HepG2 (cell line): ENCODE data around the gene SLC39A1. TPM values are rescaled to one million over a fixed set of nuclear protein-coding genes. Genes with fewer than 3 reads are reported as not detected.

Experiments
- ATAC-seq: fragments of 200-7000 bp; cut with Tn5 transposase; 3 replicates; pipeline ENCODE4 v1.9.1; 2020; ENCODE audit warnings: mild to moderate bottlenecking, moderate library complexity
- BruUV-seq: library from RNA; stranded (reverse); fragments of 400-500 nt; replicated peaks from 2 replicates; lab custom pipeline; 2021; lab: Mats Ljungman, UMichigan
- CTCF ChIA-PET: fragments of 300-600 bp; formaldehyde crosslinking; extraction: SDS; loops from one replicate; lab custom pipeline; 2021; ENCODE audit warnings: low total read pairs, inconsistent platforms, low intra/inter-chr PET ratio; lab: Yijun Ruan, JAX
- POLR2A ChIA-PET: fragments of 350-600 bp; sonication (Branson Sonifier 250); formaldehyde crosslinking; loops from one replicate; lab custom pipeline; 2020; ENCODE audit warnings: antibody characterized with exemption, inconsistent platforms; lab: Yijun Ruan, JAX
- DNase-seq: peaks from one replicate; pipeline ENCODE4 v3.0.0-alpha.2; 2015; ENCODE audit warnings: low spot score
- FAIRE-seq: peaks from 3 replicates; lab custom pipeline; 2011; peaks lifted over from hg19 to GRCh38; lab: Jason Lieb, UNC
- H2AFZ ChIP-seq: one replicate; pipeline ENCODE4 v1.6.1; 2011; ENCODE audit warnings: low read length, inconsistent platforms
- H3K27ac ChIP-seq: fragments of 300-600 bp; 3 replicates; pipeline ENCODE4 v1.8.0; 2011; ENCODE audit warnings: mixed run types, mild to moderate bottlenecking, mixed read lengths, low read length, inconsistent platforms; ENCODE audit not compliant: insufficient read depth; ENCODE audit errors: extremely low read length
- H3K27me3 ChIP-seq, 2 experiments: fragments of 200-600 bp in 1 of 2; 2 replicates in 1 of 2; 3 replicates in 1 of 2; pipeline versions ENCODE4 v1.6.0 to v1.8.0; 2011; ENCODE audit warnings: low read length in 2 of 2, mild to moderate bottlenecking in 2 of 2, moderate library complexity in 2 of 2, inconsistent platforms in 1 of 2; ENCODE audit not compliant: insufficient read depth in 2 of 2, control insufficient read depth in 1 of 2
- H3K36me3 ChIP-seq, 2 experiments: fragments of 200-600 bp in 1 of 2; replicated peaks in 1 of 2; 2 replicates in 1 of 2; 3 replicates in 1 of 2; pipeline versions ENCODE4 v1.5.1 to v1.8.0; 2011; ENCODE audit warnings: low read length in 2 of 2, inconsistent platforms in 1 of 2; ENCODE audit not compliant: insufficient read depth in 2 of 2, control insufficient read depth in 1 of 2
- H3K4me1 ChIP-seq: 2 replicates; pipeline ENCODE4 v1.5.1; 2012; ENCODE audit warnings: low read length, inconsistent platforms; ENCODE audit not compliant: insufficient read depth
- H3K4me2 ChIP-seq: 2 replicates; pipeline ENCODE4 v1.6.0; 2011; ENCODE audit warnings: low read depth, low read length, inconsistent platforms
- H3K4me3 ChIP-seq, 3 experiments: fragments of 200-600 bp in 1 of 3; sonication (generic), shearing (Covaris generic) in 1 of 3; replicated peaks in 1 of 3; 2 replicates each; pipeline ENCODE4 v1.5.1; 2011 to 2016; ENCODE audit warnings: low read length in 3 of 3, inconsistent platforms in 2 of 3, low read depth in 2 of 3, mild to moderate bottlenecking in 2 of 3, control low read depth in 1 of 3, mixed read lengths in 1 of 3; ENCODE audit not compliant: insufficient read depth in 1 of 3
- H3K79me2 ChIP-seq: one replicate; pipeline ENCODE4 v1.6.1; 2011; ENCODE audit warnings: low read length, inconsistent platforms; ENCODE audit not compliant: insufficient read depth
- H3K9ac ChIP-seq: 2 replicates; pipeline ENCODE4 v1.6.0; 2011; ENCODE audit warnings: mild to moderate bottlenecking, low read depth, low read length, inconsistent platforms; ENCODE audit not compliant: insufficient read depth
- H3K9me3 ChIP-seq: 2 replicates; pipeline ENCODE4 v1.5.1; 2012; ENCODE audit warnings: mild to moderate bottlenecking, low read length
- H4K20me1 ChIP-seq: 2 replicates; pipeline ENCODE4 v1.6.0; 2011; ENCODE audit warnings: inconsistent platforms, mild to moderate bottlenecking, low read length, moderate library complexity; ENCODE audit not compliant: insufficient read depth
- FOXA1 ChIP-seq, 2 experiments: fragments of 450-650 bp in 1 of 2; sonication (generic) in 1 of 2; formaldehyde crosslinking in 1 of 2; IDR thresholded peaks; 2 replicates each; pipeline versions ENCODE4 v1.4.0 to v1.6.1; 2016 to 2020; ENCODE audit warnings: missing genetic modification reagents in 1 of 2
- HNRNPK ChIP-seq: fragments of 200-400 bp; formaldehyde crosslinking; IDR thresholded peaks from 2 replicates; pipeline ENCODE4 v1.6.1; 2018; ENCODE audit warnings: low read length, low read depth, moderate library complexity, mild to moderate bottlenecking; ENCODE audit not compliant: poor library complexity, severe bottlenecking
- MYC ChIP-seq: sonication (generic); formaldehyde crosslinking; IDR thresholded peaks from 2 replicates; pipeline ENCODE4 v1.9.0; 2021; ENCODE audit warnings: missing genetic modification reagents, borderline replicate concordance
- PRPF4 ChIP-seq: fragments of 200-400 bp; formaldehyde crosslinking; IDR thresholded peaks from 2 replicates; pipeline ENCODE4 v1.6.1; 2016; ENCODE audit warnings: low read length, low read depth; ENCODE audit not compliant: poor library complexity, severe bottlenecking
- RBFOX2 ChIP-seq: fragments of 200-400 bp; formaldehyde crosslinking; IDR thresholded peaks from 2 replicates; pipeline ENCODE4 v1.6.1; 2017; ENCODE audit warnings: low read depth, mild to moderate bottlenecking, low read length
- RFXANK ChIP-seq: IDR thresholded peaks from 2 replicates; pipeline ENCODE4 v1.6.1; 2016
- SIN3A ChIP-seq: IDR thresholded peaks from 2 replicates; pipeline ENCODE4 v1.6.1; 2011; ENCODE audit warnings: low read depth, mild to moderate bottlenecking, control low read depth, low read length, borderline replicate concordance
- ZBTB25 ChIP-seq: IDR thresholded peaks from 2 replicates; pipeline ENCODE4 v1.6.1; 2018; ENCODE audit warnings: missing genetic modification reagents
- ZFX ChIP-seq: sonication (generic); formaldehyde crosslinking; IDR thresholded peaks from 2 replicates; pipeline ENCODE4 v1.4.0; 2020; ENCODE audit warnings: mild to moderate bottlenecking, low read depth, missing genetic modification reagents, moderate library complexity
- ZFY ChIP-seq: sonication (generic); formaldehyde crosslinking; IDR thresholded peaks from 2 replicates; pipeline ENCODE4 v1.4.0; 2020; ENCODE audit warnings: missing genetic modification reagents
- WGBS: methylation state at CpG from one replicate; pipeline ENCODE4 v1.1.6; 2017; ENCODE audit warnings: low lambda C conversion rate; 5-methylcytosine and 5-hydroxymethylcytosine counted together
- in situ Hi-C: cut with HindIII; loops from 2 replicates; pipeline ENCODE4 v1.10.0; 2017; ENCODE audit warnings: low pct_unique_long_range_greater_than_20kb; ENCODE audit not compliant: extremely low pct_ligation_motif_present
- intact Hi-C: fragments of 100-400 bp; cut with micrococcal nuclease; formaldehyde crosslinking; loops from one replicate; pipeline ENCODE4 v1.10.0; 2022; ENCODE audit not compliant: unreplicated experiment
- polyA plus RNA-seq, 8 experiments: library from polyadenylated mRNA; depleted of rRNA in 3 of 8; stranded (reverse) in 7 of 8; unstranded in 1 of 8; fragments of >200 nt; fragmentation: Illumina TruSeq in 4 of 8; extraction: Trizol in 4 of 8; gene quantifications; 2 replicates each; pipeline versions ENCODE4 v1.2.1 to v1.2.3, GENCODE V29; 2011 to 2016; ENCODE audit warnings: low read depth in 4 of 8, missing spikeins in 1 of 8, mixed read lengths in 1 of 8; ENCODE audit not compliant: insufficient read depth in 1 of 8
- total RNA-seq, 5 experiments: library from RNA; depleted of rRNA; stranded (reverse); fragments of >200 nt; fragmentation: Illumina TruSeq; extraction: Trizol; gene quantifications; 2 replicates each; pipeline ENCODE4 v1.2.3, GENCODE V29; 2016; ENCODE audit warnings: low read depth in 1 of 5
- TF ChIP-seq, protein P1 (sequence below): sonication (generic); formaldehyde crosslinking; IDR thresholded peaks from 2 replicates; pipeline ENCODE4 v1.4.0; 2020; ENCODE audit warnings: missing genetic modification reagents
- TF ChIP-seq, protein P2 (sequence below): sonication (generic); formaldehyde crosslinking; IDR thresholded peaks from 2 replicates; pipeline ENCODE4 v1.9.0; 2021; ENCODE audit warnings: mild to moderate bottlenecking, missing genetic modification reagents

The SLC39A1 gene
- total and polyA plus RNA-seq, 2 of the 13 experiments (the other 11 are each of a cell fraction or from before 2014, with no cell fraction given), result 71.2 to 78.4 TPM

- WGBS, result 2% methylated on average over 54 of the region's 86 CpGs
- Histone ChIP-seq H3K36me3 (peaks cover 0 to 3% of the 10 kb centered on the region in 2 experiments; a peak in 2 of 5 replicates), H3K27ac (peak overlapping the region; percentile 83), H3K79me2 (peaks cover 45% of the 10 kb centered on the region), H3K4me2 (peak overlapping the region; percentile 90), H3K4me3 (peak overlapping the region; percentile 74 to 80 (median 79)), H3K27me3 (no peaks in the 10 kb centered on the region; a peak in 2 of 5 replicates), H2AFZ (no peak overlapping the region), H4K20me1 (peaks cover 26% of the 10 kb centered on the region), H3K4me1 (peaks cover 37% of the 10 kb centered on the region), H3K9me3 (no peaks in the 10 kb centered on the region), H3K9ac (peak overlapping the region; percentile 84)
- DNase-seq, result peak; percentile 51
- ATAC-seq, result peak; percentile 65
- CTCF ChIA-PET, result no interaction called here
- no TSS peak for BruUV-seq
- in situ Hi-C loops, result no loop called here
- POLR2A ChIA-PET, result interaction anchor here (0.6 to 3.5 kb wide), 15 partner anchors 8 to 147 kb away, joined by 3 to 28 read pairs (median 7); partner anchors contain the start of genes CREB3L4, CRTC2, DENND4B and JTB
- FAIRE-seq, result no peak
- intact Hi-C loops, result loop anchor here (5.0 kb wide), 1 partner anchor 35 kb away; the partner anchor contains the start of gene CRTC2
- TF ChIP-seq ZBTB25 (CRISPR knock-in tag) (0 out of 2 replicates have a peak, but pooled peaks have one; percentile 33), PRPF4 (peak; percentile 67), RFXANK (CRISPR knock-in tag) (no peak), ZFX (peak; percentile 72; the same call in 1 of the 2 replicates), MYC (CRISPR knock-in tag) (peak; percentile 62; the same call in 1 of the 2 replicates), ZFY (peak; percentile 57; the same call in 1 of the 2 replicates), SIN3A (peak; percentile 38; the same call in 1 of the 2 replicates), HNRNPK (peak; percentile 94), RBFOX2 (peak; percentile 67), FOXA1 (IDR thresholded peaks at IDR 0.05) (no peak), FOXA1 (CRISPR knock-in tag; IDR thresholded peaks at IDR 0.05) (peak; percentile 17; the same call in 1 of the 2 replicates)
- TF ChIP-seq, protein P1, sequence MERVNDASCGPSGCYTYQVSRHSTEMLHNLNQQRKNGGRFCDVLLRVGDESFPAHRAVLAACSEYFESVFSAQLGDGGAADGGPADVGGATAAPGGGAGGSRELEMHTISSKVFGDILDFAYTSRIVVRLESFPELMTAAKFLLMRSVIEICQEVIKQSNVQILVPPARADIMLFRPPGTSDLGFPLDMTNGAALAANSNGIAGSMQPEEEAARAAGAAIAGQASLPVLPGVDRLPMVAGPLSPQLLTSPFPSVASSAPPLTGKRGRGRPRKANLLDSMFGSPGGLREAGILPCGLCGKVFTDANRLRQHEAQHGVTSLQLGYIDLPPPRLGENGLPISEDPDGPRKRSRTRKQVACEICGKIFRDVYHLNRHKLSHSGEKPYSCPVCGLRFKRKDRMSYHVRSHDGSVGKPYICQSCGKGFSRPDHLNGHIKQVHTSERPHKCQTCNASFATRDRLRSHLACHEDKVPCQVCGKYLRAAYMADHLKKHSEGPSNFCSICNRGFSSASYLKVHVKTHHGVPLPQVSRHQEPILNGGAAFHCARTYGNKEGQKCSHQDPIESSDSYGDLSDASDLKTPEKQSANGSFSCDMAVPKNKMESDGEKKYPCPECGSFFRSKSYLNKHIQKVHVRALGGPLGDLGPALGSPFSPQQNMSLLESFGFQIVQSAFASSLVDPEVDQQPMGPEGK, result peak; percentile 62; the same call in 1 of the 2 replicates
- TF ChIP-seq, protein P2, sequence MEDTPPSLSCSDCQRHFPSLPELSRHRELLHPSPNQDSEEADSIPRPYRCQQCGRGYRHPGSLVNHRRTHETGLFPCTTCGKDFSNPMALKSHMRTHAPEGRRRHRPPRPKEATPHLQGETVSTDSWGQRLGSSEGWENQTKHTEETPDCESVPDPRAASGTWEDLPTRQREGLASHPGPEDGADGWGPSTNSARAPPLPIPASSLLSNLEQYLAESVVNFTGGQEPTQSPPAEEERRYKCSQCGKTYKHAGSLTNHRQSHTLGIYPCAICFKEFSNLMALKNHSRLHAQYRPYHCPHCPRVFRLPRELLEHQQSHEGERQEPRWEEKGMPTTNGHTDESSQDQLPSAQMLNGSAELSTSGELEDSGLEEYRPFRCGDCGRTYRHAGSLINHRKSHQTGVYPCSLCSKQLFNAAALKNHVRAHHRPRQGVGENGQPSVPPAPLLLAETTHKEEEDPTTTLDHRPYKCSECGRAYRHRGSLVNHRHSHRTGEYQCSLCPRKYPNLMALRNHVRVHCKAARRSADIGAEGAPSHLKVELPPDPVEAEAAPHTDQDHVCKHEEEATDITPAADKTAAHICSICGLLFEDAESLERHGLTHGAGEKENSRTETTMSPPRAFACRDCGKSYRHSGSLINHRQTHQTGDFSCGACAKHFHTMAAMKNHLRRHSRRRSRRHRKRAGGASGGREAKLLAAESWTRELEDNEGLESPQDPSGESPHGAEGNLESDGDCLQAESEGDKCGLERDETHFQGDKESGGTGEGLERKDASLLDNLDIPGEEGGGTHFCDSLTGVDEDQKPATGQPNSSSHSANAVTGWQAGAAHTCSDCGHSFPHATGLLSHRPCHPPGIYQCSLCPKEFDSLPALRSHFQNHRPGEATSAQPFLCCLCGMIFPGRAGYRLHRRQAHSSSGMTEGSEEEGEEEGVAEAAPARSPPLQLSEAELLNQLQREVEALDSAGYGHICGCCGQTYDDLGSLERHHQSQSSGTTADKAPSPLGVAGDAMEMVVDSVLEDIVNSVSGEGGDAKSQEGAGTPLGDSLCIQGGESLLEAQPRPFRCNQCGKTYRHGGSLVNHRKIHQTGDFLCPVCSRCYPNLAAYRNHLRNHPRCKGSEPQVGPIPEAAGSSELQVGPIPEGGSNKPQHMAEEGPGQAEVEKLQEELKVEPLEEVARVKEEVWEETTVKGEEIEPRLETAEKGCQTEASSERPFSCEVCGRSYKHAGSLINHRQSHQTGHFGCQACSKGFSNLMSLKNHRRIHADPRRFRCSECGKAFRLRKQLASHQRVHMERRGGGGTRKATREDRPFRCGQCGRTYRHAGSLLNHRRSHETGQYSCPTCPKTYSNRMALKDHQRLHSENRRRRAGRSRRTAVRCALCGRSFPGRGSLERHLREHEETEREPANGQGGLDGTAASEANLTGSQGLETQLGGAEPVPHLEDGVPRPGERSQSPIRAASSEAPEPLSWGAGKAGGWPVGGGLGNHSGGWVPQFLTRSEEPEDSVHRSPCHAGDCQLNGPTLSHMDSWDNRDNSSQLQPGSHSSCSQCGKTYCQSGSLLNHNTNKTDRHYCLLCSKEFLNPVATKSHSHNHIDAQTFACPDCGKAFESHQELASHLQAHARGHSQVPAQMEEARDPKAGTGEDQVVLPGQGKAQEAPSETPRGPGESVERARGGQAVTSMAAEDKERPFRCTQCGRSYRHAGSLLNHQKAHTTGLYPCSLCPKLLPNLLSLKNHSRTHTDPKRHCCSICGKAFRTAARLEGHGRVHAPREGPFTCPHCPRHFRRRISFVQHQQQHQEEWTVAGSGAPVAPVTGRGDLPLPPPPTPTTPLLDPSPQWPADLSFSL, result no peak
Observed at GRCh38 chr1:153922076-153922971, 41.0 kb downstream of the SLC39A1 start.
